Ishikawa (cell line): ENCODE data around the gene SPOCK1.

ENCODE experiments used
- CEBPB ChIP-seq: IDR thresholded peaks from 2 replicates; pipeline ENCODE4 v1.6.1; 2012
- CREB1 ChIP-seq: IDR thresholded peaks from 2 replicates; pipeline ENCODE4 v1.6.1; 2012; ENCODE audit warnings: low read depth
- EGR1 ChIP-seq: IDR thresholded peaks from 2 replicates; pipeline ENCODE4 v1.6.1; 2012
- EP300 ChIP-seq: IDR thresholded peaks from 2 replicates; pipeline ENCODE4 v1.6.1; 2012; ENCODE audit warnings: borderline replicate concordance
- FOXM1 ChIP-seq: IDR thresholded peaks from 2 replicates; pipeline ENCODE4 v1.6.1; 2012; ENCODE audit warnings: low read depth, borderline replicate concordance
- NFIC ChIP-seq: IDR thresholded peaks from 2 replicates; pipeline ENCODE4 v1.6.1; 2012
- RAD21 ChIP-seq: IDR thresholded peaks from 2 replicates; pipeline ENCODE4 v1.6.1; 2012; ENCODE audit warnings: low read depth
- TAF1 ChIP-seq: IDR thresholded peaks from 2 replicates; pipeline ENCODE4 v1.6.1; 2012; ENCODE audit warnings: low read depth, mild to moderate bottlenecking
- TCF12 ChIP-seq: IDR thresholded peaks from 2 replicates; pipeline ENCODE4 v1.6.1; 2012; ENCODE audit warnings: low read depth
- TEAD4 ChIP-seq: IDR thresholded peaks from 2 replicates; pipeline ENCODE4 v1.6.1; 2012
- YY1 ChIP-seq: IDR thresholded peaks from 2 replicates; pipeline ENCODE4 v1.6.1; 2012; ENCODE audit warnings: low read depth
- ZBTB7A ChIP-seq: IDR thresholded peaks from 2 replicates; pipeline ENCODE4 v1.6.1; 2012; ENCODE audit warnings: low read depth
- TF ChIP-seq, protein P1 (sequence below): IDR thresholded peaks from 2 replicates; pipeline ENCODE4 v1.6.1; 2012
- TF ChIP-seq, protein P2 (sequence below): IDR thresholded peaks from 2 replicates; pipeline ENCODE4 v1.6.1; 2012
- TF ChIP-seq, protein P3 (sequence below): IDR thresholded peaks from 2 replicates; pipeline ENCODE4 v1.6.1; 2012; ENCODE audit warnings: low read depth, mild to moderate bottlenecking

The SPOCK1 gene

DNA sequence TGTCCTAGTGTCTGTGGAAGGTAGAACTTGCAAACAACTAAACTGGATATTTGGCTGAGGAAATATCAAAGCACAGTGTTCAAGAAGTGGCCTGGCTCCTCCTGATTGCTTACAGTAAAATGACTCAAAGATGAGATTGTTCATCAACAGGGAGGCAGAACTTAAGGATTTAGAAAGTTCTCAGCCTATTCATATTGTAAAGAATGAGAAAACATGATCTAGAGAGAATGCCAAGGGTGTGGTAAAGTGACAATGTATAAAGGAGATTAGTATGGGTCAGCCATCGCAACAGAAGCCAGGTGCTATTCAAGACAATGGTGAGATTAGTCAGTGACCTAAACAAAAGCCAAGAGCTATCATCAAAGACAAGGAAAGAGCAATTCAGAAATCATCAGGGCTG, 372.3 kb downstream of the SPOCK1 start:
- TF ChIP-seq EP300 (no peak), YY1 (no peak), ZBTB7A (no peak), FOXM1 (no peak), TEAD4 (no peak), TAF1 (no peak), EGR1 (no peak), RAD21 (no peak), CREB1 (no peak), NFIC (no peak), CEBPB (no peak)
- TF ChIP-seq, protein P1, sequence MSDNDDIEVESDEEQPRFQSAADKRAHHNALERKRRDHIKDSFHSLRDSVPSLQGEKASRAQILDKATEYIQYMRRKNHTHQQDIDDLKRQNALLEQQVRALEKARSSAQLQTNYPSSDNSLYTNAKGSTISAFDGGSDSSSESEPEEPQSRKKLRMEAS: no peak
- TF ChIP-seq, protein P2, sequence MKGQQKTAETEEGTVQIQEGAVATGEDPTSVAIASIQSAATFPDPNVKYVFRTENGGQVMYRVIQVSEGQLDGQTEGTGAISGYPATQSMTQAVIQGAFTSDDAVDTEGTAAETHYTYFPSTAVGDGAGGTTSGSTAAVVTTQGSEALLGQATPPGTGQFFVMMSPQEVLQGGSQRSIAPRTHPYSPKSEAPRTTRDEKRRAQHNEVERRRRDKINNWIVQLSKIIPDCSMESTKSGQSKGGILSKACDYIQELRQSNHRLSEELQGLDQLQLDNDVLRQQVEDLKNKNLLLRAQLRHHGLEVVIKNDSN: no peak
- TF ChIP-seq, protein P3, sequence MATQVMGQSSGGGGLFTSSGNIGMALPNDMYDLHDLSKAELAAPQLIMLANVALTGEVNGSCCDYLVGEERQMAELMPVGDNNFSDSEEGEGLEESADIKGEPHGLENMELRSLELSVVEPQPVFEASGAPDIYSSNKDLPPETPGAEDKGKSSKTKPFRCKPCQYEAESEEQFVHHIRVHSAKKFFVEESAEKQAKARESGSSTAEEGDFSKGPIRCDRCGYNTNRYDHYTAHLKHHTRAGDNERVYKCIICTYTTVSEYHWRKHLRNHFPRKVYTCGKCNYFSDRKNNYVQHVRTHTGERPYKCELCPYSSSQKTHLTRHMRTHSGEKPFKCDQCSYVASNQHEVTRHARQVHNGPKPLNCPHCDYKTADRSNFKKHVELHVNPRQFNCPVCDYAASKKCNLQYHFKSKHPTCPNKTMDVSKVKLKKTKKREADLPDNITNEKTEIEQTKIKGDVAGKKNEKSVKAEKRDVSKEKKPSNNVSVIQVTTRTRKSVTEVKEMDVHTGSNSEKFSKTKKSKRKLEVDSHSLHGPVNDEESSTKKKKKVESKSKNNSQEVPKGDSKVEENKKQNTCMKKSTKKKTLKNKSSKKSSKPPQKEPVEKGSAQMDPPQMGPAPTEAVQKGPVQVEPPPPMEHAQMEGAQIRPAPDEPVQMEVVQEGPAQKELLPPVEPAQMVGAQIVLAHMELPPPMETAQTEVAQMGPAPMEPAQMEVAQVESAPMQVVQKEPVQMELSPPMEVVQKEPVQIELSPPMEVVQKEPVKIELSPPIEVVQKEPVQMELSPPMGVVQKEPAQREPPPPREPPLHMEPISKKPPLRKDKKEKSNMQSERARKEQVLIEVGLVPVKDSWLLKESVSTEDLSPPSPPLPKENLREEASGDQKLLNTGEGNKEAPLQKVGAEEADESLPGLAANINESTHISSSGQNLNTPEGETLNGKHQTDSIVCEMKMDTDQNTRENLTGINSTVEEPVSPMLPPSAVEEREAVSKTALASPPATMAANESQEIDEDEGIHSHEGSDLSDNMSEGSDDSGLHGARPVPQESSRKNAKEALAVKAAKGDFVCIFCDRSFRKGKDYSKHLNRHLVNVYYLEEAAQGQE: no peak

DNA sequence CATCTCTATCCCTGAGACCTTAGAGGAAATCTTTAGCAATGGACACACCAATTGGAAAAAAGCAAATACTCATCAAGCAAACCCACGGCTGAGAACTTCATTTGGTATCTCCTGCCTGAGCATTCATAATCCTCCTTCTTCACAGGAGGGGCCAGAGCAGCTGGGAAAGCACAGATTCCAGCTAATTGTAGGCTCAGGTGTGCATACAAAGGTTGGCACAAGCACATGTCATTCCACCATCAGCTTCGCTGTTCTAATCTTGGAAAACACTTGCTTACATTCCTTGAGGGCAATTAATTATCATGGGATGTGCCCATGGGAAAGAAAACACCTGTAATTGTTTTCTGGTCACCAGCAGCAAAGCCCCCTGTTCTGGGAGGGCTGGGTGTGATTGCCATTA, 376.6 kb downstream of the SPOCK1 start:
- no peak for TF ChIP-seq FOXM1
- no peak for TF ChIP-seq ZBTB7A
- no peak for TF ChIP-seq CREB1
- TF ChIP-seq, protein P2: no peak
- TF ChIP-seq CEBPB: no peak
- TF ChIP-seq NFIC: no peak
- TF ChIP-seq YY1: no peak
- TF ChIP-seq, protein P1: no peak
- no peak for TF ChIP-seq EGR1
- no peak for TF ChIP-seq TCF12
- TF ChIP-seq TAF1: no peak
- TF ChIP-seq, protein P3: no peak

DNA sequence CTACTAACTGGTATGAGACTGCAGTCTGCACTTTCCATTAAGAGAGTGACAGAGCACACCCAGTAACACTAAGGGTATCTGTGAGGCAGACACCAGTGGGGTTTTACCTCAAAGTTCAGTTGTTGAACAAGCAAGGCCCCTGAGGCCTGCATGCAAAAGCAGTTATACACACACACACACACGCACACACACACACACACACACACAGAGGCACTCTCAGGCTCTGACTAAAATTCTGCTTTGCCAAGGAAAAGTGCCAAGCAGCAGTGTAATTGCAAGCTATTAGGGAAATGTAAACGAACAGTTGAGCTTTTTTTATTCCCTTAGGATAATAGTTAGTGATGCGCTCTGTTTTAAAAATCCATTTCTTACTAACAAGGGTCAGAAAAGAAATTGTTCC, 377.1 kb downstream of the SPOCK1 start:
- TF ChIP-seq CREB1: no peak

DNA sequence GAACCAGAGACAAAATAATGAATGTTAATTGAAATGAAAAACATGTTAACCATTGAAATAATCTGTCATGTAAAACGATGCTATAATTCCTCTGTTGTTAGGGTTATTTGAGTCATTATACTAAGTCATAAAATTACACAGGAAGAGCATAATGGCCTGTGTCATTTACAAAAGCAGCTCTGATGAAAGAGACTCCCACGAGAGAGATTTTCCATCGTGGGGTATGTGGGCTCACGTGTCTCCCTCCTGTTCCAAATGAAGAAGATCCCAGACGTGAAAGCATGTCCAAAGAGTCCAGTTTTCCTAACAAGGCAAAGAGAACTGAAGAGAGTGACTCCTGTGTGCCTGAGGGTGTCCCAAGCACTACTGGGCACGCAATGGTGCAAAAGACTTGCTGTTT, 379.8 kb downstream of the SPOCK1 start:
- TF ChIP-seq, protein P2: no peak

DNA sequence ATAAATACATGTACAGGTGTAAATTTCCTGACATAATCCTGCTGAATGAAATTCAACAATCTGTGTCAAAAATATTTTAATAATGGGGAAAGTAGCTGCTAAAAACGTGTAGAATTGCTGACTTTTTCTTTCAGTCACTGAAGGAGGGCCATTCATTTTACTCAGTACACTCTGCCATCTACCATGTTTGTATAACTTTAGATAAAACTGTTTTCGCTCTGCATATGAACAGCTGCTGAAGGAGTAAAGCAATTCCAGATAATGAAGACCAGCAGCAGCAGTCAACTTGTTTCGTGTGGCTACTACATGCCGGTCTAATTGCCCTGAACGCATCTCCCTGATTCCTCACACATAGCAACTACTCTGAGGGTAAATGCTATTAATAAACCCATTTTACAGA, 380.5 kb downstream of the SPOCK1 start:
- no peak for TF ChIP-seq TAF1
- TF ChIP-seq EGR1: no peak
- TF ChIP-seq NFIC: no peak
- TF ChIP-seq FOXM1: no peak
- no peak for TF ChIP-seq YY1
- TF ChIP-seq, protein P1: no peak
- no peak for TF ChIP-seq EP300
- no peak for TF ChIP-seq TCF12
- TF ChIP-seq, protein P2: no peak
- no peak for TF ChIP-seq ZBTB7A
- TF ChIP-seq, protein P3: no peak
- TF ChIP-seq CEBPB: no peak
- TF ChIP-seq CREB1: no peak
- TF ChIP-seq RAD21: no peak
- no peak for TF ChIP-seq TEAD4
